ENCODE data around the gene PAX8.

Gene PAX8

GRCh38 chr2:113236367-113237159 is 42.2 kb downstream of the PAX8 start:
- DNase-seq (ENCODE audit: low read depth) = no peak

- peak; percentile 82 for DNase-seq (ENCODE audit: low read depth)
Measured at GRCh38 chr2:113235347-113236226, 43.1 kb downstream of the PAX8 start.

- DNase-seq (ENCODE audit: low read depth) = no peak
Measured at GRCh38 chr2:113234721-113235346, 43.9 kb downstream of the PAX8 start.

- peak; percentile 50 for DNase-seq (ENCODE audit: low read depth)
Measured at GRCh38 chr2:113233593-113234550, 44.8 kb downstream of the PAX8 start.

- DNase-seq (ENCODE audit: low read depth) = no peak
Measured at GRCh38 chr2:113232740-113233139, 46.0 kb downstream of the PAX8 start.

- no peak for DNase-seq (ENCODE audit: low read depth)
Measured at GRCh38 chr2:113232123-113232522, 46.6 kb downstream of the PAX8 start.

- no peak for DNase-seq (ENCODE audit: low read depth)
Measured at GRCh38 chr2:113231064-113231463, 47.7 kb downstream of the PAX8 start.

GRCh38 chr2:113230531-113230930 is 48.2 kb downstream of the PAX8 start:
- DNase-seq (ENCODE audit: low read depth) = peak; percentile 63

GRCh38 chr2:113229795-113230194 is 48.9 kb downstream of the PAX8 start:
- no peak for DNase-seq (ENCODE audit: low read depth)

- no peak for DNase-seq (ENCODE audit: low read depth)
Measured at GRCh38 chr2:113228991-113229716, 49.6 kb downstream of the PAX8 start.

GRCh38 chr2:113228351-113228750 is 50.4 kb downstream of the PAX8 start:
- no peak for DNase-seq (ENCODE audit: low read depth)

GRCh38 chr2:113227698-113228097 is 51.0 kb downstream of the PAX8 start:
- DNase-seq (ENCODE audit: low read depth) = no peak

- peak; percentile 84 for DNase-seq (ENCODE audit: low read depth)
Measured at GRCh38 chr2:113227290-113227689, 51.4 kb downstream of the PAX8 start.

GRCh38 chr2:113226462-113226861 is 52.3 kb downstream of the PAX8 start:
- DNase-seq (ENCODE audit: low read depth) = no peak

GRCh38 chr2:113225263-113226259 is 53.2 kb downstream of the PAX8 start:
- DNase-seq (ENCODE audit: low read depth) = peak; percentile 68

GRCh38 chr2:113224647-113225236 is 54.0 kb downstream of the PAX8 start:
- no peak for DNase-seq (ENCODE audit: low read depth)

GRCh38 chr2:113223813-113224212 is 54.9 kb downstream of the PAX8 start:
- DNase-seq (ENCODE audit: low read depth) = no peak

GRCh38 chr2:113221846-113222245 is 56.9 kb downstream of the PAX8 start:
- no peak for DNase-seq (ENCODE audit: low read depth)

Data from amniotic epithelial cell (primary cell).